Lower leg skin (tissue), 3 donors: Measurements from ENCODE around the gene RFC4.

Experiments
- CTCF ChIP-seq, 3 donors: fragments of 450-650 bp; IDR thresholded peaks; one replicate each; pipeline ENCODE4 v1.5.1; 2016; ENCODE audit warnings: antibody characterized with exemption in 3 of 3, mild to moderate bottlenecking in 3 of 3, moderate library complexity in 2 of 3
- POLR2A ChIP-seq, 2 donors: fragments of 450-650 bp; IDR thresholded peaks; one replicate each; pipeline ENCODE4 v1.6.1; 2016 to 2017; ENCODE audit warnings: antibody characterized with exemption in 2 of 2, mild to moderate bottlenecking in 1 of 2, moderate library complexity in 1 of 2

GRCh38 chr3:186785495-186786018, 20.7 kb downstream of the RFC4 start:
- no peak for TF ChIP-seq CTCF (IDR thresholded peaks at IDR 0.05)
- TF ChIP-seq POLR2A (IDR thresholded peaks at IDR 0.05), result no peak
